Ishikawa (cell line): ENCODE measurements around the gene NBAS.

Experiments used
- CREB1 ChIP-seq: IDR thresholded peaks from 2 replicates; pipeline ENCODE4 v1.6.1; 2012; ENCODE audit warnings: low read depth
- EP300 ChIP-seq: IDR thresholded peaks from 2 replicates; pipeline ENCODE4 v1.6.1; 2012; ENCODE audit warnings: borderline replicate concordance
- RAD21 ChIP-seq: IDR thresholded peaks from 2 replicates; pipeline ENCODE4 v1.6.1; 2012; ENCODE audit warnings: low read depth
- TAF1 ChIP-seq: IDR thresholded peaks from 2 replicates; pipeline ENCODE4 v1.6.1; 2012; ENCODE audit warnings: low read depth, mild to moderate bottlenecking
- YY1 ChIP-seq: IDR thresholded peaks from 2 replicates; pipeline ENCODE4 v1.6.1; 2012; ENCODE audit warnings: low read depth
- ZBTB7A ChIP-seq: IDR thresholded peaks from 2 replicates; pipeline ENCODE4 v1.6.1; 2012; ENCODE audit warnings: low read depth
- TF ChIP-seq, protein P1 (sequence below): IDR thresholded peaks from 2 replicates; pipeline ENCODE4 v1.6.1; 2012; ENCODE audit warnings: low read depth, mild to moderate bottlenecking
- TF ChIP-seq, protein P2 (sequence below): IDR thresholded peaks from 2 replicates; pipeline ENCODE4 v1.6.1; 2012
- TF ChIP-seq, protein P3 (sequence below): IDR thresholded peaks from 2 replicates; pipeline ENCODE4 v1.6.1; 2012

DNA sequence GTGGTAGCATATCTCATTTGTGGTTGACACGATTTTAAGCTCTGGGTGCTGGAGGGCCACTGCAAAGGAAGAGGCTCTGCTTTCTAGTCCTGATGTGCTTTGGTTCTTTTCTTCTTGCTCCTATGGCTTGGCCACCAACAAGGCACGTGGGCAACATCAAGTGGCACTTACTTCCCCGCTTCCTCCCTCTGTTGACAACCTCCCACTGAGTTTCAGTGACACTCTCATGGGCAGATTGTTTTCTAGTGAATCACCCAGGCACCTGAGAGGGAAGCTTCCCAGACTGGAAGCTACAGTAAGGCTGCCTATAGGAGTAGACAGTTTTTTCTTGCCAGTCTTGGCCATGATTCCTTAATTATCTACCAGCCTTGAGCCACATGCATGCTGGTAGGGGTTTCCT is 89.0 kb downstream of the NBAS start:
- TF ChIP-seq EP300 (no peak), ZBTB7A (no peak), YY1 (no peak), RAD21 (no peak), TAF1 (no peak), CREB1 (no peak)
- TF ChIP-seq, protein P1, sequence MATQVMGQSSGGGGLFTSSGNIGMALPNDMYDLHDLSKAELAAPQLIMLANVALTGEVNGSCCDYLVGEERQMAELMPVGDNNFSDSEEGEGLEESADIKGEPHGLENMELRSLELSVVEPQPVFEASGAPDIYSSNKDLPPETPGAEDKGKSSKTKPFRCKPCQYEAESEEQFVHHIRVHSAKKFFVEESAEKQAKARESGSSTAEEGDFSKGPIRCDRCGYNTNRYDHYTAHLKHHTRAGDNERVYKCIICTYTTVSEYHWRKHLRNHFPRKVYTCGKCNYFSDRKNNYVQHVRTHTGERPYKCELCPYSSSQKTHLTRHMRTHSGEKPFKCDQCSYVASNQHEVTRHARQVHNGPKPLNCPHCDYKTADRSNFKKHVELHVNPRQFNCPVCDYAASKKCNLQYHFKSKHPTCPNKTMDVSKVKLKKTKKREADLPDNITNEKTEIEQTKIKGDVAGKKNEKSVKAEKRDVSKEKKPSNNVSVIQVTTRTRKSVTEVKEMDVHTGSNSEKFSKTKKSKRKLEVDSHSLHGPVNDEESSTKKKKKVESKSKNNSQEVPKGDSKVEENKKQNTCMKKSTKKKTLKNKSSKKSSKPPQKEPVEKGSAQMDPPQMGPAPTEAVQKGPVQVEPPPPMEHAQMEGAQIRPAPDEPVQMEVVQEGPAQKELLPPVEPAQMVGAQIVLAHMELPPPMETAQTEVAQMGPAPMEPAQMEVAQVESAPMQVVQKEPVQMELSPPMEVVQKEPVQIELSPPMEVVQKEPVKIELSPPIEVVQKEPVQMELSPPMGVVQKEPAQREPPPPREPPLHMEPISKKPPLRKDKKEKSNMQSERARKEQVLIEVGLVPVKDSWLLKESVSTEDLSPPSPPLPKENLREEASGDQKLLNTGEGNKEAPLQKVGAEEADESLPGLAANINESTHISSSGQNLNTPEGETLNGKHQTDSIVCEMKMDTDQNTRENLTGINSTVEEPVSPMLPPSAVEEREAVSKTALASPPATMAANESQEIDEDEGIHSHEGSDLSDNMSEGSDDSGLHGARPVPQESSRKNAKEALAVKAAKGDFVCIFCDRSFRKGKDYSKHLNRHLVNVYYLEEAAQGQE, result no peak
- TF ChIP-seq, protein P2, sequence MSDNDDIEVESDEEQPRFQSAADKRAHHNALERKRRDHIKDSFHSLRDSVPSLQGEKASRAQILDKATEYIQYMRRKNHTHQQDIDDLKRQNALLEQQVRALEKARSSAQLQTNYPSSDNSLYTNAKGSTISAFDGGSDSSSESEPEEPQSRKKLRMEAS, result no peak
- TF ChIP-seq, protein P3, sequence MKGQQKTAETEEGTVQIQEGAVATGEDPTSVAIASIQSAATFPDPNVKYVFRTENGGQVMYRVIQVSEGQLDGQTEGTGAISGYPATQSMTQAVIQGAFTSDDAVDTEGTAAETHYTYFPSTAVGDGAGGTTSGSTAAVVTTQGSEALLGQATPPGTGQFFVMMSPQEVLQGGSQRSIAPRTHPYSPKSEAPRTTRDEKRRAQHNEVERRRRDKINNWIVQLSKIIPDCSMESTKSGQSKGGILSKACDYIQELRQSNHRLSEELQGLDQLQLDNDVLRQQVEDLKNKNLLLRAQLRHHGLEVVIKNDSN, result no peak
